NK-92 (cell line): ENCODE data around the gene PDE6H.

Source experiments
- DNase-seq: peaks from one replicate; lab custom pipeline; 2025; ENCODE audit not compliant: unreplicated experiment; lab: John Stamatoyannopoulos, UW

PDE6H gene

DNA sequence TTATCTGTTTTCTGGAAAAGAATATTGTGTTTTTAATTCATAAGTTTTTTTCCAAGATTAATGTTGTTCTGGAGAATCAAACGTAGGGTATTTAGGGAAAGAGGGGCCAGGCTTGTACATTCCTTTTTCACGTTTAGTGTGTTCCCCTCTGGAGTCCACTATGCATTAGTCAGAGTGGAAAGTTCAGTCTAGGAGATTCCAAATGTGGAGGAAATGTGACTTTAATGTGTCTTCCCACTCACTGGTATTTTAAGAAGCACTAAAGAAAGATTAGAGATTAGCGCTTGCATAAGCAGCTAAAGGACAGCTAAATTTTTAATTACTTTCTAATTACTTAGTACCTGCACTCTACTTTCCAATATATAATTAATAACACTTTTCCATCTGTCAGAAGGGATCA lies 4.4 kb upstream of the PDE6H start:
- DNase-seq, result no peak

DNA sequence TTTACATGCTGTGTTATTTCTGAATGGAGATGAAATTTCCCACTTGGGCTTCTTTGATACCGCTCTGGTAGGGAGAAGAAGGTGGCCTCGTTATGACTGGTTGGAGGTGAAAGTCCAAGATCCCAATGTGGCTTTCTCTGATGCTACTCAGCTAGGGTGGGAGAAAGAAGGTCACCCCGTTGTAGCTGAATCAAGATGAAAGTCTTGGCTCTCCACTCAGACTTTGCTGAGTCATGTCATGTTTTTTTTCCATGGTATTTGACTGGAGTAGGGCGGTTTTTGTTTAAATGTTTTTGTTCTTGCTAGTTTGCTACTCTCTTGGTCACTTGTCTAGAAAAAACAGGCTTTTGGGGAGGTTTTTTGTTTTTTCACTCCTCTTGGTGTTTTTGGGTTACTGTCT lies 2.4 kb upstream of the PDE6H start:
- no peak for DNase-seq

DNA sequence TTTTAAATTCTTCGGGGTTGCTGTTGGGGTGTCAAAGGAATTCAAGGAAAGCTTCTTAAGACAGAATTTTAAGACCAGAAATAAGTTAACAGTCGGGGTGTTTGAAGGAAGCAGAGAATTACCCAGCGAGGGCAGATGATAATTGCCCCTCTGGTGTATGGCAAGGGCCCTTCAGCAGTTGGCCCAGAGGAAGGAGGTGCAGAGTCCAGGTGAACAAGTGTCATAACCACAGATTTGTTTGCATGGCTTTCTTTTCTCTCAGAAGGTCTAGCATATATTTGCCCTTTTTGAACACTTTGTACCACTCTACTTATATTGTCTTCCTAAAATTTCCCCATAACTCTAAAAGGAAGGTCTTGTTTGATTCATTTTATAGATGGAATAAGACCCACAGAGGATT lies 1.8 kb downstream of the PDE6H start:
- no peak for DNase-seq

DNA sequence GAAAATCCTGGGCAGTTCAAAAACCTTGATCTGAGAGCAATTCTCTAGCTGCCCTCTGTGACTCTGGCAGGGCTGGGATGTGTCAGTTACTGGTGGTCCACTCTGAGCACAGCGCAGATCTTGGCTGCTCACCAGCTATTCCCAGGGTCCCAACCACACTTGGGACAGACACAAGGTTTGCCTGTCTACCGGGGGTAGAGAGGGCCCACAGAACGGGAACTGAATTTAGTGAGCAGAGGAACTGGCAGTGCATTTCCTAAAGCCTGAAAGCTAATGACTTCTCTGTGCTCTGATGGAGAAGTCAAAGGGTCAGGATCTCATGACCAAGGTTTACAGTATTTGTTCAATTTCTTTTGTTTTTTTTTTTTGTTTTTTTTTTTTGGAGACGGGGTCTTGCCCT lies 2.6 kb downstream of the PDE6H start:
- DNase-seq, result no peak

DNA sequence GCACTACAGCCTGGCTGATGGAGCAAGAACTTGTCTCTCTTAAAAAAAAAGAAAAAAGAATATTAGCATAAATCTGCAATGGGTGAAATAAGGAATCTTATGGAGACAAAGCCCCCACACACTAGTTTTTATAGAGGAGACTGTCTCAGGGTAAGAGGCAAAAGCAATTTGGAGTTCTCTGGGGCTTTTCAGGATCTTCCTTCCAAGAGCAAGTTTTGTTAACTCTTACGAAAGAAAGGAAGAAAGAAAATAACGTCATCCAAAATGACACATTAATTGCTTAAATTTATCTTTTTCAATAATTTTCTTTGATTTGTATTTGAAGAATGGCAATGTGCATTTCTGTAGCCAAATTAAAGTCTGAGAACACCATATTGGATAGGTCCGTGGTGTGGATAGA lies 3.8 kb downstream of the PDE6H start:
- DNase-seq, result no peak

DNA sequence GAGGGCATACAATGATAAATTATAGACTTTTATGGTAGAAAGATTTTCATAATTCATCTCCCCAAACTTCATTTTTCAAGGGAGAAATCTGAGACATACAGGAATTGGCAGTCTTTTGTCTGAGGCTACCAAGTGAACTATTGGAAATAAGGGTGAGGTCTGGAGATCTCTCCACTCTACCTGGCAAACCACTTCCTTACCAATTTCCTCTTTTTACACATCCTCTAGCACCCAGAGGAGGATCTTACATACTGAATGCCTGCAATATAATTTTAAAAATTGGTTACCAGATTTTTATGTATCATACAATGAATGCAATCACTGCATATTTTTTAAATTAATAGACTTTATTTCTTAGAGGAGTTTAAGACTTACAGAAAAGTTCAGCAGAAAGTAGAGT lies 6.6 kb downstream of the PDE6H start:
- DNase-seq, result no peak

DNA sequence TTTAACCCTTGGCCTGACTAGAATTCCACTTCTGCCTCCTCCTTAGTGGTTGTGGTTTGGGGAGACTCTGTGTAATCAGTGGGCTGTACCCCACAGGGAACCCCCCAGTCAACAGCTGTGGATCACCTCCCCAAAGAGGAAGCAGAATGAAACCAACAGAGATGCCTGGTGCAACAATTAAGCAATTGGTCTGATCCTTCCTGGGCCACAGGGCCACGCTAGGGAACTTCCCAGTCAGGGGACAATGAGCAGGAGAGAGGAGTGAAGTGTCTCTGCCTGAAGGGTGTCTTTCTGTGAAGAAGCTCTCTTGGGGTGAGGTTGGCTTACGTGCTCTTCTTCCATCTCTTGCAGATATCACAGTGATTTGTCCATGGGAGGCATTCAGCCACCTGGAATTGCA lies 8.2 kb downstream of the PDE6H start:
- no peak for DNase-seq

DNA sequence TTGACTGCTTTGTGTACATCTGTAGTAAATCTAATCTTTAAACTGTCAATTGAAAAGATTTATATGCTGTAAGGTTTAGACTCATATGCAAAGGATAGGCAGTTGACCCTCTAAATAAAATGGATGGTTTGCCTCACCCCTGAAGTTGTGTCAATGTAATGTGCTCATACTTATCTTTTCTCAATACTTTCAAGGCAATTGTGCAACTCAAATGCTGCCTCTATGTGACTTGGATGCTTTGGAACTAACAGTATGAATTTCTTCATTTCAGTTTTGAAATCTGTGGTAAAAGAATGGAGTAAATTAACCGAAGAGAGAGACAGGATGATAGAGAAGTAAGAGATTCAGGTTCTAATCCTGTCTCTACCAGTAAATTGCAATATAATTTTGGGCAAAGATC lies 9.7 kb downstream of the PDE6H start:
- DNase-seq, result no peak

DNA sequence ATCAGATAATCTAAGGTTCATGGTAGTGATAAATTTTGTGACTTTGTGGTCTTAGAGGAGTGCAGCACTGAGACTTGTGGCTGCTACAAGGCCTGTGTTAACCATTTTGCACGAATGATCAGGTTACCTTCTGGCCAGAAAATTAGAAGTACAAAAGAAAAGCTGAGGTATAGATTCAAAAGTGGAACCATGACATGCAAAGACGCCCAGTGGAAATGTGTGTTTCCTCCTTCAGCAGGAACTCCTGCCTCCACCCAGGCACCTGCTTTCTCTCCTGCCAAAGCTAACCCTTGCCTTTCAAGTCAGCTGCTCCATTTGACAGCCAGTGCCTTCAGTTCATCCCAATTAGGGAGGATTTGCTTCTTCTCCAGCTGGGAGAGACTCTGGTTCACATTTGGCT lies 10.1 kb downstream of the PDE6H start:
- DNase-seq, result no peak

DNA sequence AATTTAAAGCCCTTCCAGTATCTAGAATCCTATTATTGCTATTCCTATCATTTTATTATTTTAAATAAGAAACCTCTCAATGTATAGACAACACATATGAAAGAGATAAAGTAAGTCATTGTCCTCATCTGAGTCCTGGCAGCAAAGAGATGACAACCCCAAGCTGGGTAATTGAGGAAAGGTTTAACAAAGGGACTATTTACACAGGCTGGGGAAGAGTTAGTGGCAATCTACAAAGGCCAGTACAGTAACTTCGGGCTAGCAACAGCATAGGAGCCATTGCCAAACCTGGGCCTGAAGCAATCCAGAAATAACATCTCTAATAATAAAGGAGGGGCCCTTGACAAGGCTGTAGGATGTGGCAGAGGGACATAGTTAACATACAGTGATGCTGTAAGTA lies 11.2 kb downstream of the PDE6H start:
- DNase-seq, result no peak

DNA sequence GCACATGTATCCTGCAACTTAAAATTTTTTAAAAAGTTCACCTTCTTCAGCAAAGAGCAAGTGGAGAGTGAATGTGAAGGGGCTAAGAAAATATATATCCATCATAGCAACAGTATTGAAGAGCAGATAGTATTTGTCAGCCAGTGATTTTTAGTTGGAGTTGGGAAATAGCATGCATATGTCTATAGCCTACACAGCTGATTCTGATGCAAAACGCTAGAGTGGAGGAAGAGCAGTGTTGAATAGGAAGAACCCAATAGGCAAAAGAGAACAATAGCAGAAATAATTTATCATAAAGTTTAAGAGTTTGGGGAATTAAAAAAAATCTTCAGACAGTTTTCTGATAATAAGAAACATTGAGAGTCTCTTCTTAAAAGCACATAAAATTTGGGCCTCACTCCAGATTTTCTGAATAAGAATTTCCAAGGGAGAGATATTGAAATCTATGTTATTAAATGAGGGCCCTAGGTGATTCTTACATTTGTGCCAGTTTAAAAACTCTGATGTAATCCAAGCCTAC lies 12.0 kb downstream of the PDE6H start:
- DNase-seq, result no peak

DNA sequence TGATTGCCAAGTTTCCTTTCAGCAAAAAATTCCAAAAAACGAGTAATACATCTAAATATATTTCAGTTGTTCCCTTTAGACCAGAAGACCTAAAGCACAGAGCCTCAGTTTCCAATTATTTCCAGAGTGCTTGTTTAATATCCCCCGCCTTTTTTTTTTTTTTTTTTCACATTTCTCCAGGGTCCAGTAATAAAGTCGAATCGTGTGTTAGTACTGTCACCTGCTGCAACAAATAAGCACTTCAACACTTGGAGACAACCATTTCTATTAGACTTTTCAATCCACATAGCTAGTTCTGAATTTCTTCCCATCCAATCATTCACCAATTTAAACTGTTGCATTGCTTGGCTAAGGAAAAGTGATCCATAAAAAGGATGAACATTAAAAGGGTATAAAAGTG lies 13.6 kb downstream of the PDE6H start:
- DNase-seq, result no peak

DNA sequence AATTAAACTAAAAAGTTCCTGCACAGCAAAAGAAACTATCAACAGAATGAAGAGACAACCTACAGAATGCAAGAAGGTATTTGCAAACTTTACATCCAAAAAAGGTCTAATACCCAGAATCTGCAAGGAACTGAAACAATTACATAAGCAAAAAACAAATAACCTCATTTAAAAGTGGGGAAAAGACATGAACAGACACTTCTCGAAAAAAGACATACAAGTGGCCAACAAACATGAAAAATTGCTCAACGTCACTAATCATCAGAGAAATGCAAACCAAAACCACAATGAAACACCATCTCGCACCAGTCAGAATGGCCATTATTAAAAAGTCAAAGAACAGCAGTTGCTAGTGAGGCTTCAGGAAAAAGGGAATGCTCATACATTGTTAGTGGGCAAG lies 15.2 kb downstream of the PDE6H start:
- no peak for DNase-seq

DNA sequence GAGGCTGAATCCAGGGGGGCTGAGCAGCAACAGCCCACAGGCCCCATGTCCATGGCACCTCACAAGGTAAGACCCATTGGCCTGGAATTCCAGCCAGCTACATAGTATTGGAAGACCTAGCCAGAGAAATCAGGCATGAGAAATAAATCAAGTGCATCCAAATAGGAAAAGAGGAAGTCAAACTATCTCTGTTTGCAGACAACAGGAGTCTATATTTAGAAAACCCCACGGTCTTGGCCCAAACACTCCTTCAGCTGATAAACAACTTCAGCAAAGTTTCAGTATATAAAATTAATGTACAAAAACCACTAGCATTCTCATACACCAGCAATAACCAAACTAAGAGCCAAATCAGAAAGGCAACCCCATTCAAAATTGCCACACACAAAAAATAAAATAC lies 16.9 kb downstream of the PDE6H start:
- DNase-seq, result no peak

DNA sequence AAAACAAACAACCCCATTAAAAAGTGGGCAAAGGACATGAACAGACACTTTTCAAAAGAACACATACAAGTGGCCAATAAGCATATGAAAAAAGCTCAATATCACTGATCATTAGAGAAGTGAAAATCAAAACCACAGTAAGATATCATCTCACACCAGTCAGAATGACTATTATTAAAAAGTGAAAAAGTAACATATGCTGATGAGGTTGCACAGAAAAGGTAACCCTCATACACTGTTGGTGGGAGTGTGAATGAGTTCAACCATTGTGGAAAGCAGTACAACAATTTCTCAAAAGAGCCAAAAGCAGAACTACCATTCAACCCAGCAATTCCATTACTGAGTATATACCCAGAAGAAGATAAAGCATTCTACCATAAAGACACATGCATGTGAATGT lies 18.2 kb downstream of the PDE6H start:
- DNase-seq, result no peak

DNA sequence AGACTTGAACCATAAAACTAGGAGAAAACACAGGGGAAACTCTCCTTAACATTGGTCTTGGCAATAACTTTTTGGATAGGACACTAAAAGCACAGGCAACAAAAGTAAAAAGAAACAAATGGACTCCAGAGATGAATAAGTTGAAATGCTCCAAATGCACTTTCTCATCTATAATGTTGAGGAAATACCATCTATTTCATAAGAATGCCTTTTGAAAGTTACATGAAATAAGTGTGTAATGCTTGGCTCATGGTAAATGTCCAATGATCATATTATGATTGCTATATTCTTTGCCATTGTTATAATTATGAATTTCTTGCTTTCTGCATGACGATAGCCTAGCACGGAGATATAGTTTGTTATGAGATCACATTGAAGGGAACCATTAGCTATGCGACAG lies 19.8 kb downstream of the PDE6H start:
- DNase-seq, result no peak

DNA sequence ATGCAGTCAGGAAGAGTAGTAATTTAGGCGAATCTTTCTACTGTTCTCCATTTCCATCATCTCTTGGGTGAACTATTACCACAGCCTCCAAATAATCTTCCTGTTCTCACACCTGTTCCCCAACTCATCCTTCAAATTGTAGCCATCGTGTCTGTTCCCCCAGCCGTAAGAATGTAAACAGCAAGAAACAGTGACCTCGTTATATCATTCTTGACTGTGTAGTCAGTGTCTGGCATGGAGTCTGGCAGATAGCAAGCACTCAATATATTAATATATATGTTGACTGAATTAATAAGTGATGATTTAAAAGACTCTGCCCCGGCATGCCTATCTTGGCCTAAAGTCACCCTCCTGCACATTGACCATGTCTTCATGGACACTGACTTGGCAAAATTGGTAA lies 20.3 kb downstream of the PDE6H start:
- DNase-seq, result no peak

DNA sequence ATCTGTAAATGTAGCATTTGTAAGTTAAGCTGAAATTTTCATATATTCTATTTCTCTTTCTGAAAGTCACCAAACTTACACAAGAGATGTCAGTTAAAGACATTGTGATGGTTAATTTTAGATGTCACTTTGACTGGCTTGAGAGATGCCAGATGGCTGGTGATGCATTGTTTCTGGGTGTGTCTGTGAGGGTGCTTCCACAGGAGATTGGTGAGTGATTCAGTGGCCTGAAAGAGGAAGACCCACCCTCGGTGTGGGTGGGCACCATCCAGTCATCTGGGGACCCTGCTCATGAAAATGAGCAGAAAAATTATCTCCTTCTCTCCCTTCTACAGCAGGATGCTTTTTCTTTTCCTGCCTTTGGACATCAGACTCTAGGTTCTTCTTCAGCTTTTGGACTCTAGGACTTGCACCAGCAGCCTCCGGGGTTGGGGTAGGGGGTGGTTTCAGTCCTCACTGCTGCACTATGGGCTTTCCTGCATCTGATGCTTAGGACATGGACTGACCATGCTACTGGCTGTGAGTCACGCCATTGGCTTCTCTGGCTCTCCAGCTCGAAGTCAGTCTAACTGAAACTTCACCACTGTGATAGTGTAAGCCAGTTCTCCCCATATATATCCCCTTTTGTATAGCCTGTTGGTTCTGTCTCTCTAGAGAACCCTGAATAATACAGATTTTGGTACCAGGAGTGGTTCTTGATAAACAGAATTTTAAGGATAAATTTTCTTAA lies 20.9 kb downstream of the PDE6H start:
- no peak for DNase-seq

DNA sequence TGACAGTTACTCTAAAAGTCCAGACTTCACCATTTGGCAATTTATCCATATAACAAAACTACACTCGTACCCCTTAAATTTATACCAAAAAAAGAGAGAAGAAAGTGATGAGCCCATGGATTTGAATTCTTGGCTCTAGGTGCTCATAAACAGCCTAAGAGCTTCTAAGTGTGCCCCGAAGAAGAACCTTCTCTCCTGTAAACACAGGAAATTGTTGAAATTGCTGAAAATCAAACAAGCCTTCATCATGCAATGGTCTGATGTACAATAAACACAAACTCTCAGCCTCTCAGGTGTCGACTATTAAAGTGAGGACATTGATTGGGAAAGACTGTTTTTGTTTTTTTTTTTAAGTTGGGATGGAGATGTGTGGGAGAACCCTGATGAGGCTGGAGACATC lies 21.8 kb downstream of the PDE6H start:
- DNase-seq, result no peak

DNA sequence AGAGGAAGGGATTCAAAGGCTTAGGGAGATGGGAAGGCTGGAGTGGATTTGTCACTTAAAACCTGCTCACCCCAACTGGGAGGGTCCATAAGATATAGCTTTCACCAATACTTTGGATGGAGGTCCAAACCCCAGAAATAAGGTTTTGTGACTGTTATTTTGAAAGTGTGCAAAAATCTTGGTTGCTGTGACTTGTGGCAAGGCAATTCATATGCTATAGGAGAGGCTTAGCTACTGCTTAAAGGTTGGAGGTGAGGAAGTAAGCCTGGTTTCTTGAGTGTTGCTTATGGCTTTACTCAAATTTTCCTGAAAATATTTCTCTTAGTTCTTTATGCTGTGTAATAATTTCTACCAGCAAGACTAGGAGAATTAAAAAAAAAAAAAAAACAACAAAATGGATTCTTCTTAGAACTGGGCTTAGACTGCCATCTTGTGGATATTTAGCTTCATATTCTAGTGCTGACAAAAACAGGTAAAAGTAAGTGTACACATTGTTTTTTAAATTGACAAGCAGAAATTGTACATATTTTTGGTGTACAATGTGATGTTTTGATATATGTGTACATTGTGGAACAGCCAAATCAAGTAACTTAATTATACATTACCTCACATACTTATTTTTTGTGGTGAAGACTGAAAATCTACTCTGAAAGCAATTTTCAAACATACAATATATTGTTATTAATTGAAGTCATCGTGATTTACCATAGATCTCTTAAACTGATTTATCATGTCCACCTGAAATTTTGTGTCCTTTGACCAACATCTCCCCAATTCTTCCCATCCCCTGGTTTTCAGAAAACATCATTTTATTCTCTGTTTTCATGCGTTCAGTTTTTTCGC lies 23.0 kb downstream of the PDE6H start:
- no peak for DNase-seq

DNA sequence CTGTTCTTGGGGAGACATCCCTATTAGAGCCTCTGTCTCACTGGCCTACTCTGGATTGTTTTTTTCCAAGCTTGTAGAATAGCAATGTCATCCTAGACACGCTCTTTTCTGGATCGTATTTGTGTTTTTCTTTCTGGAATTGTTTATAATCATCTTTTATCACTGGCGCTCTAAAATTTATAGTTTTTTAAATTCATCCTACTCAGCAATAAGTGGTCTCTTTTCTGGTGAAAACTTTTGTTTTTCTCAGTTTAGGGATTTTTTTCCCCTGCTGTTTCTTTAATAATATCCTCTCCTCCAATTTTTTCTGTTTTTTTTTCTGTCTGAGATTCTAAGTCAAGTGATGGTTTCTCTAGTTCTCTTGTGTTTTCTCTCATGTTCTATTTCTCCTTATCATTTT lies 25.2 kb downstream of the PDE6H start:
- DNase-seq, result no peak

DNA sequence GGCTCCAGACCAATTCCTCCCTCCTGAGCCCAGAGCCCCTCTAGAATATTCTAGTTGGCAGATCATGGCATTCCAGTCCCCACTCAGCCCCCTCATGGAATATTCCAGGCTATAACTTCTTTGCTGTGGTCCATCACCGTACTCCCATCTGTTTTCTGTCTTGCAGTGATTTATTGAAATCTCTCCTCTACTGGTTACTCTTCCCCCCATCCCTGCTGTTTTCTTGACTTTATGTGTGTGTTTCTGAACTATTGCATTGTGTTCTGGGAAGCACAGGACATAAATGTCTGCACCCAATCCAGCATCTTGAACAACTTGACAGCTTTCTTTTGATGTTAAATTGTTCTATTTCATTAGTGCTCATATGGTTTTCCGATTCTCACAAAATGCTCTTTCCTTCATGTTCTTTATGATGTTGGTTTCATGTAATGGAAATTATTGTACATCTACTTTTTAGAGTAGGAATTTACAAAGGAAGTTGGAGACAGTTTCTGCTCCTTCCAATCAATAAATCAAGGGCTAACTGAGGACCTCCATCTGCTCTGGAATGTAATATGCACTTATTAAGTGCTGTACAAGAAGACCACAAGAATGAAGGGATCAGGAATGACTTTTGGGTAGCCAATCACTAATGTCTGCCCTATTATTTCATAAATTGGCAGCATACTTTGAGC lies 26.3 kb downstream of the PDE6H start:
- DNase-seq, result no peak
